ENCODE measurements around the gene DHX36.

Gene DHX36

GRCh38 chr3:154227531-154227930, 96.8 kb downstream of the DHX36 start:
- Mint-ChIP-seq H3K27ac (no peak overlapping the region), H3K27me3 (no peaks in the 10 kb centered on the region), H3K4me3 (no peak overlapping the region), H3K9me3 (no peaks in the 10 kb centered on the region), H3K36me3 (no peaks in the 10 kb centered on the region), H3K4me1 (no peaks in the 10 kb centered on the region)
- no peak for DNase-seq
- ATAC-seq (replicated peaks): no peak

DNA sequence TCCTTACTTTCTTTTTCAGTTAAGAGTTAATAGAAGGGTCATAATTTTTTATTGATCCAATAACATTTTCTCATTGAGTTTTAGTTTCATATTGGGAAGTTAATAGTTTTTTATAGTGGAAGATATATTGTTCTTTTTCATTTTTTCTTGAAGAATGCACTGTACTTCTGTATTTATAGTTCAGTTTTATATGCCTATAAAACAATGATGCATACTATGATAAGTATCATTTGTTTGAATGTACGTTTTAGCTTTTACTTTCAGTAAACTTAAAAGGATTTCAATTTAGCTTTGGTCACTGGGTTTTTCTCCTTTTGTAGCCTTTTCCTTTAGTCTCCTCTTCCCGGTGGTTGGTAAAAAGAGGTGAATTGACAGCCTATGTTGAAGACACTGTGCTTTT, 98.8 kb downstream of the DHX36 start:
- ATAC-seq (replicated peaks) (no peak), DNase-seq (no peak)
- H3K4me1 Mint-ChIP-seq: no peaks in the 10 kb centered on the region
- no peak overlapping the region for H3K27ac Mint-ChIP-seq
- H3K27me3 Mint-ChIP-seq: no peaks in the 10 kb centered on the region
- no peaks in the 10 kb centered on the region for H3K36me3 Mint-ChIP-seq
- H3K9me3 Mint-ChIP-seq: no peaks in the 10 kb centered on the region
- H3K4me3 Mint-ChIP-seq: no peak overlapping the region

DNA sequence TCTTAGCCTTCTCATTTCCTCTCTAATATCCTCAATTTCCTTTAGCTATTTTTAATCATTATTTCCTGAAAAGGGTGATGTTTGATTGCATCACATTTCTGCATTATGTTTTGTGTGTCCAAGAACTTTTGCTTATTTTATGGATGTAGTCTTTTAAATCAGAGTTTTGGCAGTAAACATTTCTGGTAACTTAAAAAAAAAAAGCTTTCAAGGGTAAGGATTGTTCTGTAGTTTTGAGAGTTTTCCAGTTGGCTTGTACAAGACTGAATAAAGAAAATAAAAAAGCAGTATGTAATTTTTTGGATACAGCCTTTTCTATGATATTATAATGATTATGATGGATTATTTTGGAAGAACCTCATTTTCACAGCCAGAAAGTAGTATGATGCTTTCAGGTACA, 99.4 kb downstream of the DHX36 start:
- no peaks in the 10 kb centered on the region for H3K36me3 Mint-ChIP-seq
- no peak for ATAC-seq (replicated peaks)
- H3K4me1 Mint-ChIP-seq: no peaks in the 10 kb centered on the region
- H3K4me3 Mint-ChIP-seq: no peak overlapping the region
- no peaks in the 10 kb centered on the region for H3K27me3 Mint-ChIP-seq
- no peak overlapping the region for H3K27ac Mint-ChIP-seq
- DNase-seq: no peak
- no peaks in the 10 kb centered on the region for H3K9me3 Mint-ChIP-seq

GRCh38 chr3:154224366-154224765, 99.9 kb downstream of the DHX36 start:
- H3K4me3 Mint-ChIP-seq: no peak overlapping the region
- H3K9me3 Mint-ChIP-seq: no peaks in the 10 kb centered on the region
- no peaks in the 10 kb centered on the region for H3K36me3 Mint-ChIP-seq
- H3K4me1 Mint-ChIP-seq: no peaks in the 10 kb centered on the region
- no peak overlapping the region for H3K27ac Mint-ChIP-seq
- no peak for DNase-seq
- no peak for ATAC-seq (replicated peaks)
- H3K27me3 Mint-ChIP-seq: no peaks in the 10 kb centered on the region

- no peaks in the 10 kb centered on the region for H3K4me1 Mint-ChIP-seq
- H3K36me3 Mint-ChIP-seq: no peaks in the 10 kb centered on the region
- no peak for DNase-seq
- H3K27me3 Mint-ChIP-seq: no peaks in the 10 kb centered on the region
- no peak overlapping the region for H3K27ac Mint-ChIP-seq
- no peak overlapping the region for H3K4me3 Mint-ChIP-seq
- H3K9me3 Mint-ChIP-seq: no peaks in the 10 kb centered on the region
- no peak for ATAC-seq (replicated peaks)
These were observed 100.8 kb downstream of the DHX36 start for GRCh38 chr3:154223519-154223918.

Data from stimulated activated naive B cell treated with anti-CD40 and anti-IgM and Interleukin-4, amounts not matched to agents 10 μg/mL and 1 μg/mL and 100 μg/mL, for 72 hours (primary cell).